Measurements from ENCODE around the gene FGR. TPM values are rescaled to one million over a fixed set of nuclear protein-coding genes. Genes with fewer than 3 reads are reported as not detected.

Gene FGR
- not detected in 2 replicates for total RNA-seq

DNA sequence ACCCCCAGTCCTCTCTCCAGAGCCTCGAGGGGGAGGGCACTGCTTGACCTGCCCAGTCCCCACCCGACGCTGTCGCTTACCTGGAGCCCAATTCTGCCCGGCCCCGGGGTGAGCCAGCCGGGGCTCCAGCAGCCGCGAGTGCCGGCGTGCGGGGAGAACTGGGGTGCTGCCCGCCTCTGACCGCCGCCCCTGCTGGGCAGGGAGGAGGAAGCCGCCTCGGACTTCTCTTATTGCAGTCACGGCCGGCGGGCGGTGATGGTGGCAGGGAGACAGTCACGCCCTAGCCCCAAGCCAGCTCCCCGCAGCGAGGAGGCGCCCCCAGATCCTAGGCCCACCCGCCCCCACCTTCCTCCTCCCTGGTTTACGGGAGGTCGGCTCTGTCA lies at the start of gene FGR:
TSS of gene FGR (minus strand) at position 201 of the 383 bp plus-strand sequence. CDS start 11,269 bp downstream, outside the sequence.

DNA sequence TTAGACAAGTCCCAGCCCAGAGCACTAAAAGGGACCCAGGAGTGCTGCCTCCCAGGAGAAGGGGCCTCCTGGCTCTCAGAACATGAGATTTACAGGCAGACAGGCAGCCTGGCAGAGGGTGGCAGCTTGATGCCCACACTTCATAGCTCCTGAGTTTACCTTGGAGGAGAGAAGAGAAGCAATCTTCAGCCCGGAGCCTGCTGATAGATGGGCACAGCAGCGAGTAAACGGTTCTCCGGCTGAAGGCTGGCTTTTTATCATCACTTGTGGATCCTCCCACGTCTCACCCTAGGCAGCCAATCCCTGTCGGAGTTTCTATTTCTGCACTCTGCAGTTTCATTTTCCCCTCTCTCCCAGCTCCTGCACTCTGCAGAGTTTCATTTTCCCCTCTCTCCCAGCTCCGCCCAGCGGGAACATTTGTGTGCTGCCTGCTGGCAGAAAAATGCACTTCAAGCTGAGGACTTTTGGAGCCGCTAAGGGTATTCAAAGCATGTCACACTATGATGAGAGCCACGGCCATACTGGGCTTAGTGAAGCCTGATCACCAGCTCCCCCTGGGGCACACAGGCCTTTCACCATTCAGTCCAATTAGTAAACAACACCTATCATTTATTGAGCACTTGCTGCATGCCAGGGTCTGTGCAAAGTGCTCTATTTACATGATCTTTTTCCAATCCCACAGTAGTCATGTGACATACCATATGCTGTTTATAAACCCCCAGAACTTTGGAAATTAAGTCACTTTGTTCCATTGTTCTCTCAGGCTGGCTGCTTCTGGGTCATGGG lies 37.2 kb upstream of the FGR start, which contains the start of gene IFI6:
TSS of gene IFI6 (minus strand) at position 229 of the 786 bp plus-strand sequence. CDS start 2,878 bp downstream, outside the sequence.

DNA sequence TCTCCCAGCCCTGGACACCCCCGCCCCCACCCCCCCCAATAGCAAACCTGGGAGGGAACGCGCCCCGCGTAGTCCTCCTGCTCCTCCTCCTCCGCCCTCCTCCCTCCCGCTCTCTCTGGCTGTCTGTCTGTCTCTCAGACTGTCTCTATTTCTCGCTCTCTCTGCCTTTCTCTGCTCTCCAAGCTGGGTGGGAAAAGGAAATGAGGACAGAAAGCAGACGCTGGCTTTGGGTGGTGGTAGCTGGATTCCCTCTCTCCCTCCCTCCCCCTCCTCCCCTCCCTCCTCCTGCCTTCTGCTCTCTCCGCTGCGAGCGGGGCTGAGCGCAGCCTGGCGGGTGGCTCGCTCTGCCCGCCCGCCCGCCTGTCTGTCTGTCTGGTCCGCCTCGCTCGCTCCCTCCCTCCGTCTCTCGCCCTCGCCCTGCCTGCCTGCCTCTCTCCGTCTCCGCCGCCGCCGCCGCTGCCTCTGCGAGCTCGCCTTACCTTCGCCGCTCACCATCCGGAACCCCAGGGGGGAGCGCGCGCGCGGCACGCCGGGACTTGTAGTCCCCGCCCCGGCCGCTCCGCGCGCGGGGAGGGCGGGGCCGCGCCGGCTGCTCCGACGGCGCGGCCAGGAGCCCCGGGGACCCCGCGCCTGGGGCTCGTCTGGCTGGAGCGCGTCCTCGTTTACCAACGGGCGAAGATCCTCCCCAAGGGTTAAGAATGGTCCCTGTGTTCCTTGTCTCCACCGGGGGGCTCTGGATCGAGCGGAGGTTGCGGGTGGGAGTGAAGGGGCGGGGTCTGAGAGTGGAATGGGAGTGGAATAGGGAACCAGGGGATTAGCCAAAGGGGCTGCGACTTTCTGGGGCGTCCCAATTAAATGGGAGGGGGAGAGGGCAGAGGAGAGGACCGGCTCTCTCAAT lies 31.1 kb downstream of the FGR start, which contains the start of gene AHDC1:
TSS of gene AHDC1 (minus strand) at position 464 of the 898 bp plus-strand sequence. CDS start 52,029 bp downstream, outside the sequence.

Other genes starting within 250 kb of the FGR start
- 0.37 and 1.2 TPM in 2 replicates for gene GPR3, start 242.6 kb downstream of the FGR start, total RNA-seq
- 18.9 and 20.6 TPM in 2 replicates for gene WASF2, start 145.0 kb downstream of the FGR start, total RNA-seq
- gene AHDC1, start 31.0 kb downstream of the FGR start, total RNA-seq, result 7.2 and 7.7 TPM in 2 replicates
- gene IFI6, start 37.0 kb upstream of the FGR start, total RNA-seq, result 8.9 and 25.4 TPM in 2 replicates
- gene FAM76A, start 90.8 kb upstream of the FGR start, total RNA-seq, result 16.1 and 19.4 TPM in 2 replicates
- gene STX12, start 138.0 kb upstream of the FGR start, total RNA-seq, result 45.5 and 52.7 TPM in 2 replicates
- 43.0 and 54.2 TPM in 2 replicates for gene PPP1R8, start 195.6 kb upstream of the FGR start, total RNA-seq
- 7.3 and 11.6 TPM in 2 replicates for gene THEMIS2, start 237.4 kb upstream of the FGR start, total RNA-seq